Lower leg skin (tissue), 3 donors: Measurements from ENCODE around the gene ANGPTL3.

Experiments used
- POLR2A ChIP-seq, 2 donors: fragments of 450-650 bp; IDR thresholded peaks; one replicate each; pipeline ENCODE4 v1.6.1; 2016 to 2017; ENCODE audit warnings: antibody characterized with exemption in 2 of 2, mild to moderate bottlenecking in 1 of 2, moderate library complexity in 1 of 2
- TF ChIP-seq, protein P1 (sequence below), 3 donors: fragments of 450-650 bp; IDR thresholded peaks; one replicate each; pipeline ENCODE4 v1.5.1; 2016; ENCODE audit warnings: antibody characterized with exemption in 3 of 3, mild to moderate bottlenecking in 3 of 3, moderate library complexity in 2 of 3

DNA sequence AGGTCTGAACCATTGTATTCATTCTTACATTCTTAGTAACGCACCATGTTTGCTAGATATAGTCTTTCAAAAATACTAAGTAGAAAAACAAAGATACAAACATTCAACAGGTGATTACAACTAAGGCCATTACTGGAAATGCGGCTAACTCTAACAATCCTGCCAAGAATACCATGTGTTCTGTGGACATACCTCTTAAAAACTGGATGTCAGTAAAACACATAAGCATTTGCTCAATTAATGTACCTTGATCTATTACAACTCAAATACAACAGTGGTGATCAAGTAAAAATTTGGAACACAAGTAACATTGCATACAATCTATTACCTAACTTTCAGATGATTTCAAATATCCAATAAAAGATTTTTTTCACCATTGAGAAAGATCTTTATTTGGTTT lies 15.4 kb downstream of the ANGPTL3 start:
- TF ChIP-seq, protein P1, sequence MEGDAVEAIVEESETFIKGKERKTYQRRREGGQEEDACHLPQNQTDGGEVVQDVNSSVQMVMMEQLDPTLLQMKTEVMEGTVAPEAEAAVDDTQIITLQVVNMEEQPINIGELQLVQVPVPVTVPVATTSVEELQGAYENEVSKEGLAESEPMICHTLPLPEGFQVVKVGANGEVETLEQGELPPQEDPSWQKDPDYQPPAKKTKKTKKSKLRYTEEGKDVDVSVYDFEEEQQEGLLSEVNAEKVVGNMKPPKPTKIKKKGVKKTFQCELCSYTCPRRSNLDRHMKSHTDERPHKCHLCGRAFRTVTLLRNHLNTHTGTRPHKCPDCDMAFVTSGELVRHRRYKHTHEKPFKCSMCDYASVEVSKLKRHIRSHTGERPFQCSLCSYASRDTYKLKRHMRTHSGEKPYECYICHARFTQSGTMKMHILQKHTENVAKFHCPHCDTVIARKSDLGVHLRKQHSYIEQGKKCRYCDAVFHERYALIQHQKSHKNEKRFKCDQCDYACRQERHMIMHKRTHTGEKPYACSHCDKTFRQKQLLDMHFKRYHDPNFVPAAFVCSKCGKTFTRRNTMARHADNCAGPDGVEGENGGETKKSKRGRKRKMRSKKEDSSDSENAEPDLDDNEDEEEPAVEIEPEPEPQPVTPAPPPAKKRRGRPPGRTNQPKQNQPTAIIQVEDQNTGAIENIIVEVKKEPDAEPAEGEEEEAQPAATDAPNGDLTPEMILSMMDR (IDR thresholded peaks at IDR 0.05), result no peak
- no peak for TF ChIP-seq POLR2A (IDR thresholded peaks at IDR 0.05)
